ENCODE results near the gene CRYL1. TPM values are rescaled to one million over a fixed set of nuclear protein-coding genes. Genes with fewer than 3 reads are reported as not detected.

CRYL1 gene
- polyA plus RNA-seq, 1 donor from 2014 or later: 10.6 TPM

- Histone ChIP-seq H3K36me3 (ENCODE audit: insufficient read depth, low read length) (no peaks in the 10 kb centered on the region), H4K20me1 (ENCODE audit: insufficient read depth) (no peaks in the 10 kb centered on the region), H3K79me2 (replicated peaks; ENCODE audit: insufficient read depth, low read length) (no peaks in the 10 kb centered on the region), H3F3A (ENCODE audit: insufficient read depth, low read length, poor library complexity, severe bottlenecking) (no peaks in the 10 kb centered on the region), H3K9ac (ENCODE audit: low read length) (no peak overlapping the region), H3K27ac (ENCODE audit: low read length) (no peak overlapping the region), H3K9me3 (ENCODE audit: low read length) (no peaks in the 10 kb centered on the region), H2AFZ (ENCODE audit: low read depth, low read length) (no peak overlapping the region), H3K9me2 (ENCODE audit: insufficient read depth, low read length) (no peaks in the 10 kb centered on the region), H3K4me2 (ENCODE audit: low read length) (no peak overlapping the region), H3K4me3 (ENCODE audit: low read length) (no peak overlapping the region), H3K27me3 (ENCODE audit: insufficient read depth, low read depth, low read length) (no peaks in the 10 kb centered on the region)
- no peak for TF ChIP-seq POLR2AphosphoS5 (IDR thresholded peaks at IDR 0.05)
- TF ChIP-seq MXI1 (conservative IDR thresholded peaks at IDR 0.05; ENCODE audit: poor library complexity, severe bottlenecking): no peak
- TF ChIP-seq REST (IDR thresholded peaks at IDR 0.05; ENCODE audit: borderline replicate concordance): no peak
- TF ChIP-seq TAF1 (IDR thresholded peaks at IDR 0.05; ENCODE audit: low read depth): no peak
Observed at GRCh38 chr13:20487927-20488326, 37.7 kb downstream of the CRYL1 start.

GRCh38 chr13:20482787-20483186 is 42.9 kb downstream of the CRYL1 start:
- Histone ChIP-seq H3K27ac (ENCODE audit: low read length) (no peak overlapping the region), H4K20me1 (ENCODE audit: insufficient read depth) (no peaks in the 10 kb centered on the region), H3K79me2 (replicated peaks; ENCODE audit: insufficient read depth, low read length) (no peaks in the 10 kb centered on the region), H3K27me3 (ENCODE audit: insufficient read depth, low read depth, low read length) (no peaks in the 10 kb centered on the region), H3K4me2 (ENCODE audit: low read length) (no peak overlapping the region), H3K9me2 (ENCODE audit: insufficient read depth, low read length) (no peaks in the 10 kb centered on the region), H2AFZ (ENCODE audit: low read depth, low read length) (no peak overlapping the region), H3K4me3 (ENCODE audit: low read length) (no peak overlapping the region), H3F3A (ENCODE audit: insufficient read depth, low read length, poor library complexity, severe bottlenecking) (no peaks in the 10 kb centered on the region), H3K9ac (ENCODE audit: low read length) (no peak overlapping the region), H3K36me3 (ENCODE audit: insufficient read depth, low read length) (no peaks in the 10 kb centered on the region), H3K9me3 (ENCODE audit: low read length) (no peaks in the 10 kb centered on the region)
- TF ChIP-seq POLR2AphosphoS5 (IDR thresholded peaks at IDR 0.05): no peak
- no peak for TF ChIP-seq RAD21 (conservative IDR thresholded peaks at IDR 0.05)
- no peak for TF ChIP-seq SMC3 (conservative IDR thresholded peaks at IDR 0.05; ENCODE audit: poor library complexity)
- no peak for TF ChIP-seq EZH2 (IDR thresholded peaks at IDR 0.05; ENCODE audit: borderline replicate concordance, insufficient read depth, low read length, poor library complexity, severe bottlenecking)
- TF ChIP-seq, protein P1, sequence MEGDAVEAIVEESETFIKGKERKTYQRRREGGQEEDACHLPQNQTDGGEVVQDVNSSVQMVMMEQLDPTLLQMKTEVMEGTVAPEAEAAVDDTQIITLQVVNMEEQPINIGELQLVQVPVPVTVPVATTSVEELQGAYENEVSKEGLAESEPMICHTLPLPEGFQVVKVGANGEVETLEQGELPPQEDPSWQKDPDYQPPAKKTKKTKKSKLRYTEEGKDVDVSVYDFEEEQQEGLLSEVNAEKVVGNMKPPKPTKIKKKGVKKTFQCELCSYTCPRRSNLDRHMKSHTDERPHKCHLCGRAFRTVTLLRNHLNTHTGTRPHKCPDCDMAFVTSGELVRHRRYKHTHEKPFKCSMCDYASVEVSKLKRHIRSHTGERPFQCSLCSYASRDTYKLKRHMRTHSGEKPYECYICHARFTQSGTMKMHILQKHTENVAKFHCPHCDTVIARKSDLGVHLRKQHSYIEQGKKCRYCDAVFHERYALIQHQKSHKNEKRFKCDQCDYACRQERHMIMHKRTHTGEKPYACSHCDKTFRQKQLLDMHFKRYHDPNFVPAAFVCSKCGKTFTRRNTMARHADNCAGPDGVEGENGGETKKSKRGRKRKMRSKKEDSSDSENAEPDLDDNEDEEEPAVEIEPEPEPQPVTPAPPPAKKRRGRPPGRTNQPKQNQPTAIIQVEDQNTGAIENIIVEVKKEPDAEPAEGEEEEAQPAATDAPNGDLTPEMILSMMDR (IDR thresholded peaks at IDR 0.05; ENCODE audit: poor library complexity, severe bottlenecking): no peak
- TF ChIP-seq EP300 (conservative IDR thresholded peaks at IDR 0.05; ENCODE audit: poor library complexity, severe bottlenecking): no peak
- TF ChIP-seq MXI1 (conservative IDR thresholded peaks at IDR 0.05; ENCODE audit: poor library complexity, severe bottlenecking): no peak
- no peak for TF ChIP-seq REST (IDR thresholded peaks at IDR 0.05; ENCODE audit: borderline replicate concordance)
- no peak for TF ChIP-seq TAF1 (IDR thresholded peaks at IDR 0.05; ENCODE audit: low read depth)

All from neural cell (in vitro differentiated cells).